Amygdala (tissue), 56 donors: ENCODE results near the gene RUFY3.
"Not testable (repeated sequence)": the region's sequence is repeated elsewhere in the genome, so short reads cannot be mapped to it uniquely, and the experiment has no call there.

ENCODE experiments used
- DNase-seq, 56 donors: peaks; one replicate each; lab custom pipeline; 2025; lab: John Stamatoyannopoulos, UW

RUFY3 gene

GRCh38 chr4:70765368-70765767, 43.6 kb downstream of the RUFY3 start:
- no peak for DNase-seq

- no peak for DNase-seq
Measured at GRCh38 chr4:70768301-70768948, 46.7 kb downstream of the RUFY3 start.

- DNase-seq, result not testable (repeated sequence)
Measured at GRCh38 chr4:70769396-70769795, 47.6 kb downstream of the RUFY3 start.

- DNase-seq, result no peak
Measured at GRCh38 chr4:70772929-70773555, 51.3 kb downstream of the RUFY3 start.

- DNase-seq, result no peak
Measured at GRCh38 chr4:70778888-70779422, 57.2 kb downstream of the RUFY3 start.

- DNase-seq, result no peak
Measured at GRCh38 chr4:70783096-70783495, 61.3 kb downstream of the RUFY3 start.

- DNase-seq, result no peak
Measured at GRCh38 chr4:70787496-70787895, 65.7 kb downstream of the RUFY3 start.

- DNase-seq, result no peak
Measured at GRCh38 chr4:70788733-70789132, 67.0 kb downstream of the RUFY3 start.

- no peak for DNase-seq
Measured at GRCh38 chr4:70793626-70794025, 71.9 kb downstream of the RUFY3 start.

- DNase-seq, result no peak
Measured at GRCh38 chr4:70801265-70801809, 79.6 kb downstream of the RUFY3 start.

GRCh38 chr4:70802928-70803580, 81.3 kb downstream of the RUFY3 start:
- no peak for DNase-seq

- DNase-seq, result no peak
Measured at GRCh38 chr4:70808151-70808550, 86.4 kb downstream of the RUFY3 start.

- no peak for DNase-seq
Measured at GRCh38 chr4:70815370-70815769, 93.6 kb downstream of the RUFY3 start.

GRCh38 chr4:70816894-70817293, 95.1 kb downstream of the RUFY3 start:
- DNase-seq, result no peak

GRCh38 chr4:70818173-70818855, 96.5 kb downstream of the RUFY3 start:
- DNase-seq, result no peak

GRCh38 chr4:70818921-70819320, 97.2 kb downstream of the RUFY3 start:
- DNase-seq, result no peak

GRCh38 chr4:70829015-70829414, 107.3 kb downstream of the RUFY3 start:
- no peak for DNase-seq

- no peak for DNase-seq
Measured at GRCh38 chr4:70829492-70829891, 107.7 kb downstream of the RUFY3 start.

GRCh38 chr4:70830054-70830453, 108.3 kb downstream of the RUFY3 start:
- DNase-seq, result no peak

GRCh38 chr4:70831293-70831692, 109.5 kb downstream of the RUFY3 start:
- no peak for DNase-seq

GRCh38 chr4:70833675-70834074, 111.9 kb downstream of the RUFY3 start:
- no peak for DNase-seq
